Neutrophil (primary cell): Measurements from ENCODE around the gene TMTC1.

Experiments
- H3K27ac ChIP-seq: fragments of 200-600 bp; sonication (generic); 2 replicates; pipeline ENCODE4 v1.5.1; 2016; ENCODE audit warnings: mild to moderate bottlenecking, moderate library complexity
- H3K27me3 ChIP-seq: fragments of 200-600 bp; sonication (generic); 2 replicates; pipeline ENCODE4 v1.6.0; 2016; ENCODE audit warnings: mild to moderate bottlenecking
- H3K36me3 ChIP-seq: fragments of 200-600 bp; sonication (generic); 2 replicates; pipeline ENCODE4 v1.5.1; 2017
- H3K4me1 ChIP-seq, 2 experiments: fragments of 200-600 bp in 1 of 2; sonication (generic) in 1 of 2; 1 replicate in 1 of 2; 2 replicates in 1 of 2; pipeline versions ENCODE4 v1.5.1 to v1.6.1; 2013 to 2016; ENCODE audit warnings: low read depth in 1 of 2, low read length in 1 of 2, mild to moderate bottlenecking in 1 of 2, moderate library complexity in 1 of 2; ENCODE audit not compliant: control insufficient read depth in 1 of 2, insufficient read depth in 1 of 2
- H3K4me3 ChIP-seq, 2 experiments: fragments of 200-600 bp in 1 of 2; sonication (generic) in 1 of 2; 1 replicate in 1 of 2; 2 replicates in 1 of 2; pipeline ENCODE4 v1.5.1; 2013 to 2016; ENCODE audit warnings: low read depth in 1 of 2, low read length in 1 of 2, mild to moderate bottlenecking in 1 of 2, moderate library complexity in 1 of 2
- H3K9me3 ChIP-seq: fragments of 200-600 bp; sonication (generic); 2 replicates; pipeline ENCODE4 v1.5.1; 2016
- TF ChIP-seq, protein P1 (sequence below): fragments of 200-600 bp; sonication (generic); IDR thresholded peaks from 2 replicates; pipeline ENCODE4 v1.5.1; 2016; ENCODE audit warnings: antibody characterized with exemption

TMTC1 gene

DNA sequence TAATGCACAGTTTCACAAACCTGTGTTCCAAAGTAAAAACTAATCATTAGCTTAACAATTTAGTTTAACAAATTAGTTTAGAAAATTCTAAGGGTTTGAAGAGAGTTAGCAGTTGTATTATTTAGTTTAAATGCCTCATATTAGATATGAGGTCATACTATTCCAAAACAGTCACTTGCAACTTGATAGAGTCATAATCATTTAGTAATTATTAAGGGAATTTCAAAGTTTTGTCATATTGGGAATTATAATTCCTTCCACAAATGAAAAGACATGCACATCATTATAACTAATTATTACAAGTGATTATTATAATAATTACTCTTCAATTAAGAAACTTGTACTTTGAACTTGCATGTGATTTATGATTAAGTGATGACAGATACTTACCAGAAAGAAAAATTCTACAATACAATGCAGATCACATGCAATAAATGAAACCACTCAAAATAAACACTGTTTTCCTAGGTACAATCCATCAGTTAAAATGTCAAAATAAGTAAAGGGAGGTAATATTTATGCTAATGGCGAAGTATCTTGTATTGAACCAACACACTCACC, 66.1 kb downstream of the TMTC1 start:
- Histone ChIP-seq H3K9me3 (no peaks in the 10 kb centered on the region), H3K27me3 (no peaks in the 10 kb centered on the region), H3K27ac (no peak overlapping the region), H3K4me1 (peaks cover 0 to 12% of the 10 kb centered on the region in 2 experiments), H3K4me3 (no peak overlapping the region), H3K36me3 (no peaks in the 10 kb centered on the region)
- TF ChIP-seq, protein P1, sequence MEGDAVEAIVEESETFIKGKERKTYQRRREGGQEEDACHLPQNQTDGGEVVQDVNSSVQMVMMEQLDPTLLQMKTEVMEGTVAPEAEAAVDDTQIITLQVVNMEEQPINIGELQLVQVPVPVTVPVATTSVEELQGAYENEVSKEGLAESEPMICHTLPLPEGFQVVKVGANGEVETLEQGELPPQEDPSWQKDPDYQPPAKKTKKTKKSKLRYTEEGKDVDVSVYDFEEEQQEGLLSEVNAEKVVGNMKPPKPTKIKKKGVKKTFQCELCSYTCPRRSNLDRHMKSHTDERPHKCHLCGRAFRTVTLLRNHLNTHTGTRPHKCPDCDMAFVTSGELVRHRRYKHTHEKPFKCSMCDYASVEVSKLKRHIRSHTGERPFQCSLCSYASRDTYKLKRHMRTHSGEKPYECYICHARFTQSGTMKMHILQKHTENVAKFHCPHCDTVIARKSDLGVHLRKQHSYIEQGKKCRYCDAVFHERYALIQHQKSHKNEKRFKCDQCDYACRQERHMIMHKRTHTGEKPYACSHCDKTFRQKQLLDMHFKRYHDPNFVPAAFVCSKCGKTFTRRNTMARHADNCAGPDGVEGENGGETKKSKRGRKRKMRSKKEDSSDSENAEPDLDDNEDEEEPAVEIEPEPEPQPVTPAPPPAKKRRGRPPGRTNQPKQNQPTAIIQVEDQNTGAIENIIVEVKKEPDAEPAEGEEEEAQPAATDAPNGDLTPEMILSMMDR = no peak

DNA sequence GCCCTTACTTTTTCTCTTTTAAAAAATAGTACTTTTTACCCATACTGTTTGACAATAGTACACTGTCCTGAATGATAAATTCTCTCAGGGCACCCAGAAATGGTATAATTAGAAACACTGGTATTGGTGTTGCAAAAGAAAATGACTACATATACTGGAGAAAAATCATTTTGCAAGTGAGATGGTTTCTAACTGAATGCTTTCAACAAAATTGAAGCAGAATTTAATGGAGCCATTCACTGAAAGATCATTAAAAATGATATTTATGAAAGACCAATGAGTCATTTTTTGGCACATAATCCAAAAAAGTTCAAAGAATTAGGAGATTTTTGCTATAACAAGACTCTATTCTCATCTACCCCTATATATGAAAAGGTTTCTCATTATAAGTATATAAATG, 68.8 kb downstream of the TMTC1 start:
- Histone ChIP-seq H3K36me3 (no peaks in the 10 kb centered on the region), H3K4me3 (no peak overlapping the region), H3K9me3 (no peaks in the 10 kb centered on the region), H3K27ac (no peak overlapping the region), H3K4me1 (peaks cover 0 to 24% of the 10 kb centered on the region in 2 experiments), H3K27me3 (no peaks in the 10 kb centered on the region)
- TF ChIP-seq, protein P1 = no peak

DNA sequence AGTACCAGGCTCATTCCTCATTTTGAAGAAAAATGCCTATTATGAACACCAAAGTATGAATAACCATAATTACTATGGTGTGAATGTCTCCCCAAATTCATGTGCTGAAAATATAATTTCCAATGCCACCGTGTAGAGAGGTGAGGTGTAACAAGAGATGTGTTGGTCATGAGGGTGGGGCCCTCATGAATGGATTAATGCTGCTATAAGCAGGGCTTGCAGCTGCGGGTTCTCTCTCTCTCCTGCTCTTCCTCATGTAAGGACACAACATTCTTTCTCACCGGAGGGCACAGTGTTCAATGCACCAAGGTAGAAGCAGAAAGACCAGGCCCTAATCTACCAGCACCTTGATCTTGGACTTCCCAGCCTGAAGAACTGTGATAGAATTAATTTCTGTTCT, 70.0 kb downstream of the TMTC1 start:
- H3K4me1 ChIP-seq = peaks cover 0 to 24% of the 10 kb centered on the region in 2 experiments
- TF ChIP-seq, protein P1 = no peak
- H3K27me3 ChIP-seq = no peaks in the 10 kb centered on the region
- H3K27ac ChIP-seq = peak overlapping the region; percentile 61
- no peaks in the 10 kb centered on the region for H3K9me3 ChIP-seq
- H3K4me3 ChIP-seq = no peak overlapping the region
- no peaks in the 10 kb centered on the region for H3K36me3 ChIP-seq

DNA sequence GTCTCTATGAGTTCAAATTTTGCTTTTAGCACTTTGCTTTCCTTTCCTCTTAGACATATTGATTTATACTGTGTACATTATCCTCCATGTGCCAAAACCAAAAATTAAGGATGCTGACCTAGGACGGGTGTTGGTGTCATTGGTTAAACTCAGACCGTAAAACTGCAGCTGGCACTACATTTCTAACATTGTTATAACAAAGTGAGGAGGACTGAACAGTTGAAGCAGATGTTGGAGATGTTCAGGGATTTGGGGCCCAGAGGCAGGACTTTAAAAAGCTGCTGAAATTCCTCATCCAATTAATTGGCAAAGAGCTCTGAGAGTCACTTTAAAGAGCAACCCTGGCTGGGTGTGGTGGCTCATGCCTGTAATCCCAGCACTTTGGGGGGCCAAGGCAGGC, 72.4 kb downstream of the TMTC1 start:
- H3K4me1 ChIP-seq = peaks cover 0 to 24% of the 10 kb centered on the region in 2 experiments
- TF ChIP-seq, protein P1 = no peak
- no peak overlapping the region for H3K27ac ChIP-seq
- H3K9me3 ChIP-seq = no peaks in the 10 kb centered on the region
- no peaks in the 10 kb centered on the region for H3K36me3 ChIP-seq
- peaks cover 12% of the 10 kb centered on the region for H3K27me3 ChIP-seq
- H3K4me3 ChIP-seq = no peak overlapping the region

DNA sequence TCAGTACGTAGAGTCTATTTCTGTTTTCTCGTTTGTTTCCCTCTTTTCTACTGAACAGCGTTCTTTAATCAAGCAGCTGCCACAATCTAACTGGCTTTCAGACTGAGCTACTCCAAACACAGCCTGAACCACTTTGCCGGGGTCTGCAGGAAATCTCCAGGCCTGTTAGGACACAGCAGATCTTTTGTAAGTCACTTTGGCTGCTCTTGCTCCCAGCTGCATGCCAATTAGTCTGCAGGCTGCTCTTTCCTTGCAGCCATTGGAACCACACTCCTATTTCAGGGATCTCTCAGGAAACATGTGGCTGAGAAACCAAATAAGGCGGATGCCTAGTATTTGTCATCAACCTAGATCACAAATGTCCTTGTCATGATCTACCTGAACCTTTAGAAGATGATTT, 73.6 kb downstream of the TMTC1 start:
- Histone ChIP-seq H3K9me3 (no peaks in the 10 kb centered on the region), H3K27me3 (peaks cover 18% of the 10 kb centered on the region), H3K4me1 (peaks cover 0 to 24% of the 10 kb centered on the region in 2 experiments), H3K4me3 (no peak overlapping the region), H3K27ac (no peak overlapping the region), H3K36me3 (no peaks in the 10 kb centered on the region)
- TF ChIP-seq, protein P1 = no peak
